HG03175 (cell line): ENCODE data around the gene PLA2G12A.
A peak's percentile ranks its signal among the peaks of the same experiment; 100 is the strongest.

Experiments used
- ATAC-seq: cut with Tn5 transposase; IDR thresholded peaks from one replicate; pipeline ENCODE4 v1.9.1; 2021; ENCODE audit warnings: mild to moderate bottlenecking, moderate library complexity; ENCODE audit not compliant: unreplicated experiment

PLA2G12A gene

DNA sequence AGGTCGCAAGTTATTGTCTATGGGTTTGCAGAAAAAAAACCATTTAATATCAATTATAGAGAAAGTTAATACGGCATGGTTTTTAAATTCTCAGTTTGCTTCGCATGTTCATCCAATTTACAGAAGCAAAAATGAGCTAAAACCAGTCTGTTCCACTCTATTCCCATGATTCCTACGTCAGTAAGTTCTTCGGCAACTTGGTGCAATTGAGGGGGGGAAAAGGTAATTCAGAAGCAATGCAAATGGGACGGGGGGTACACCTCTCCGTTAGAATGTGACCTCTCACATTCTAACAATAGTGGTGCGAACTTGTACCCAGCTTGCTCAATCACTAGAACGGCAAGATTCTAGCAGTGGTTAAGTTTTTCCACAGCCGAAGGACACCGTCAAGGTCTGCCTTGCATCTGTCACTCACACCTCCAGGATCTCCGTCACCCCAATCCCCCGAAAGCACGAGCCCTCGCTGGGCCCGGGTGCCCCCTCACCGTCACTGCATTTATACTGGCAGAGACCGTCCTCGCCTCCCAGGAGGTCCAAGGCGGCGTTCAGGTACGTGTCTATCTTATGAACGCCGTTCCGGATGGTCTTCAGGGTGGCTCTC lies 653 bp downstream of the PLA2G12A start:
- no peak for ATAC-seq

DNA sequence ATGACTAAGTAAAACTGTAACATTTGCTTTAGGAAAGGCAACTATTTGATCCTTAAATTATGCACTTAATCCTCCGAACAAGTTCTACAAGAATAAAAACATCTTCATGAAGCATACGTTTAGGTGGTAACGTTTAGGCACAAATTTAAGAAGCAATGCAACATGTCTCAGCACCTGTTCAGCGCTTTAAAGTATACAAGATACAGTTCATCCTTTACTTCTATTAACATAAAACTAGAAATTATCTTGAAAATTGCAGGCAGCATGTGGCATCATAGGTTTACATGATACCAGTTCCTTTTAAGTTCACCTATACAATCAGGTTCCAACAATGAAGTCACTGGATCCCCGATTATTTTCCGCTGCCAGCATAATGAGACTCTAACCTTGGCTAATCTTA lies 1.5 kb downstream of the PLA2G12A start:
- no peak for ATAC-seq

DNA sequence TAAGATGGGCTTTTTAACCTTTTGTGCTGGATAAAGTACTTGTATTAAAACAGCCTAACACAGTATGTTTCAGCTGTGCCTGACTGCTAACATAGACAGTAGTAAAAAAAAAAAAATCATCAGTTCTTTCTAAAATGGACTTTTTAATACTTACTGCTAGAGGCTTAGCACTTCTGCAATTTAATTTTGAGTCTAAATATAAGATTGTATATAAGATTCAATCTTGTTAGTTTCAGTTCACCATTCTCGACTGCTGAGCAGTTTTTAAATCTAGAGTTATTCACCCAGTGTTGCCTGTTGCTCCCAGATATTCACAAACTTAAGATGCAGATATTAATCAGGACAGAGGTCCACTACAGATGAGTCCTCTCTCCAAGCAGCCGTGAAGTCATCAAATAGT lies 6.8 kb downstream of the PLA2G12A start:
- no peak for ATAC-seq

DNA sequence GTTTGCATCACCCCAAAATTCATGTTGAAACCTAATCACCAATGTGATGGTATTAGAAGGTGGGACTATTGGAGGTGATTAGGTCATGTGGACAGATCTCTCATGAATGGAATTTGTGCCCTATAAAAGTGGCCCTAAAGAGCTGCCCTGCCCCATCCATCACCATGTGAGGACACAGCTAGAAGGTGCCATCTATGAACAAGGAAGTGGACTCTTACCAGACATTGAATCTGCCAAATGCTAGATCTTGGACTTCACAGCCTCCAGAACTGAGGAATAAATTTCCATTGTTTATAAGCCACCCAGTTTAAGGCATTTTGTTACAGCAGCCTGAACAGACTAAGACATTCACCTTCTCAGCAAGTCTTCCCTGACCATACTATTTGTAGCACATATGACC lies 7.5 kb downstream of the PLA2G12A start:
- ATAC-seq: no peak

DNA sequence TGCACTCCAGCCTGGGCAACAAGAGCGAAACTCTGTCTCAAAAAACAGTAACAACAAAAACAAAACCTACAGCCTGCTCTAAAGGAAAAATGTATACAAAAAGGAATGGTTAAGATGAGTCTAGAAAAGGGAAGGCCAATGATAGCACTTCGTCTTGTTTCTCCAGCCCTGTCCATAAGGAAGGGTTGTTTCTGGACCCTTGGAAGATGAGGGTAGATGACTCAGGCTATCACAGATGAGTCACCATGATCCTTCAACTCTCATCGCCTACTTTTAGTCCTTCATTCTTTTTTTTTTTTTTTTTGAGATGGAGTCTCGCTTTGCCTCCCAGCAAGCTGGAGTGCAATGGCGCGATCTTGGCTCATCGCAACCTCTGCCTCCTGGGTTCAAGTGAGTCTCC lies 8.8 kb downstream of the PLA2G12A start:
- ATAC-seq: no peak

DNA sequence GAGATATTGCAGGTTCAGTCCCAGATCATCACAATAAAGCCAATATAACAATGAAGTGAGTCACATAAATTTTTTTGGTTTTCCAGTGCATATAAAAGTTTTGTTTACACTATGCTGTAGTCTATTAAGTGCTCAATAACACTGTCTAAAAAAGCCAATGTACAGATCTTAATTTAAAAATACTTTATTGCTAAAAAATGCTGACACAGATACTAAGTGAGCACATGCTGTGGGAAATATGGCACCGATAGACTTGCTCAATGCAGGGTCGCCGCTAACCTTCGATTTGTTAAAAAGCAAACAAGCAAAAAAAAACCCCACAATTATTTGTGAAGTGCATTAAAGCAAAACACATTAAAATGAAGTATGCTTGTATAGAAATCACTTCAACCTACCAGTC lies 10.3 kb downstream of the PLA2G12A start:
- ATAC-seq: no peak

DNA sequence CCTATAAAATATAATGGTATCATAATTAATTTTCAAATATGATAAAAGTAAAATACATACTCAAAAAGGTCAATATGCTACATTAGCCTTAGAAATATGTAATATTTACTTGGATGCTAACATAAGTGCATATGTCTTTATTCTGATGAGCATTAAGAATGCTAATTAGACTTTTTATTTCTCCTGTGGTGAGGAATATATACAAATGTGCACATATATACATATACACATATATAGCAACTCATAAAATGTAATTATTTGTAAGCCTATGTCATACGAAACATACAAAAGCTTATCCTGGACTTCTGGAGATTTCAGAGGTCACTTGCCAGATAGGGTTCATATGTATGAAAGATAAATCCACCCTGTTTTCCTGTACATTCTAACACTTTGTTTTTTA lies 11.1 kb downstream of the PLA2G12A start:
- ATAC-seq: no peak

DNA sequence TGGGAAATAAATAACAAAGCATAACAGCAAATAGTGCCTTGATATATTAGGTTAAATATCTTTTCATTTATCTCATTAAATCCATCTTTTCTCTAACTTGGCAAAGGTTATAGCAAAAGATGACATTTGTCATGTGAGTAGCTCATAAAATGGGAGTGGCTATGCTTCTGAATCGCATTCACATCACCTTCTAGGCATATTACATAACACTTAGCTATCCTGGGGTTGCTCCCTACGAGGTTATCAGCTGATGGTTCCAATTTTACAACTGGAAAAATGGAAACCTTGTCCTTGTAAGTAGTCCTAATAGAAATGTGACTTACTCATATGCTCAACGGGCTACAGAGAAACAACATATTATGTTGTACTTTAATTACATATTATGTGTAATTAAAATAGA lies 16.4 kb downstream of the PLA2G12A start:
- no peak for ATAC-seq

DNA sequence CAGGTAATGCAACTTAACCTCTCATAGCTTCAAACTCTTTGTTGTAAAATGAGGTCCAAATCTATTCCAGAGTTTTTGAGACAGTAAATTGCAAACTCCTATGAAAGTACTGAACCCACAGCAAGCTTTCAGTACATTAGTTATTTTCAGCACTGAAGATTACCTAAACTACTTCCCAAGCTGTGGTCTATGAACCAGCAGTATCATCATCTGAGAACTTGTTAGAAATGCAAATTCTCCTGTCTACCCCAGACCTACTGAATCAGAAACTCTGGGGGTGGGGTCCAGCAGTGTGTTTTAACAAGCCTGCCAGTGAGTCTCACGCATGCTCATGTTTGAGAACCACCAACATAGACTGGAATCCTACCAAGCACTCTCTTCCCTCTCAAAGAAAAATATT lies 20.9 kb downstream of the PLA2G12A start:
- peak; percentile 70 for ATAC-seq

DNA sequence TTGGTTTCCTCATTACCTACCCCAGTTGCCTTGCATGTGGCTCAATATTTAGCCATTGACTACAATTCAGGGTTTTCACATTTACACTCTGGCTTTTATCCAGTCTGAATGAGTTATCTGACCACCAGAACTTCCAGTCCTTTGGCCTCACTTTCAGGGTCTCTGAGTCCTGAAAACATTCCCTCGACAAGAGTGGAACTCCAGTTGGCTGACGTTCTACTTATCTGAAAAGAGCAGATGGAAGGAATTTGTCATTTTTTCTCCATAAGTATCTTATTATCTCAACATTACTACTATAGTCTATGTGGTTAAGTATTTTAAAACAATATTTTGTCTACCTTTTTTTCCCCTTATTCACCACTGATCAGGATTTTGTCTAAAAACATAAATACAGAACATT lies 21.4 kb downstream of the PLA2G12A start:
- no peak for ATAC-seq

DNA sequence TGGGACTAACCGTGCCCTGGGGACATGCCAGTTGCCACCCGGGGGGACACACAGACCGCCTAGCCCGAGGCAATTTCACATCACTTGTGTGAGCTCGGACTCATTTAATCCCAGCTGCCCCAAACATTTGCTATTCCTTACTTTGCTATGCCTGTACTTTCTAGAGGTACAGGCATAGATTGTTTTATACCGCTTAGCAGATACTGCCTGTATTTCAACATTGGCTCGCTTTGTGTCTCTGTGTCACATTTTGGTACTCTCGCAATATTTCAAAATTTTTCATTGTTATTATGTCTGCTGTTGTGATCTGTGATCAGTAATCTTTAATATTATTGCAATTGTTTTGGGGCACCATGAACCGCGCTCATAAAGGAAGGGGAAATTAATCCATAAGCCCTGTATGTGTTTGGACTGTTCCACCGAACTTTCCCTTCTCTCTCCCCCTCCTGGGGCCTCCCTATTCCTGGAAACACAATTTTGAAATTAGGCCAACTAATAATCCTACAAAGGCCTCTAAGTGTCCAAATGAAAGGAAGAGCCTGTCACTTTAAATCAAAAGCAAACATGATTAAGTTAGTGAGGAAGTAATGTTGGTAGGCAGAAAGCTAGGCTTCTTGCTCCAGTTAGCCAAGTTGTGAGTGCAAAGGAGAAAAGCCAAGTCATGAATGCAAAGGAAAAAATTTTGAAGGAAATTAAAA lies 26.1 kb downstream of the PLA2G12A start:
- ATAC-seq: peak; percentile 1

DNA sequence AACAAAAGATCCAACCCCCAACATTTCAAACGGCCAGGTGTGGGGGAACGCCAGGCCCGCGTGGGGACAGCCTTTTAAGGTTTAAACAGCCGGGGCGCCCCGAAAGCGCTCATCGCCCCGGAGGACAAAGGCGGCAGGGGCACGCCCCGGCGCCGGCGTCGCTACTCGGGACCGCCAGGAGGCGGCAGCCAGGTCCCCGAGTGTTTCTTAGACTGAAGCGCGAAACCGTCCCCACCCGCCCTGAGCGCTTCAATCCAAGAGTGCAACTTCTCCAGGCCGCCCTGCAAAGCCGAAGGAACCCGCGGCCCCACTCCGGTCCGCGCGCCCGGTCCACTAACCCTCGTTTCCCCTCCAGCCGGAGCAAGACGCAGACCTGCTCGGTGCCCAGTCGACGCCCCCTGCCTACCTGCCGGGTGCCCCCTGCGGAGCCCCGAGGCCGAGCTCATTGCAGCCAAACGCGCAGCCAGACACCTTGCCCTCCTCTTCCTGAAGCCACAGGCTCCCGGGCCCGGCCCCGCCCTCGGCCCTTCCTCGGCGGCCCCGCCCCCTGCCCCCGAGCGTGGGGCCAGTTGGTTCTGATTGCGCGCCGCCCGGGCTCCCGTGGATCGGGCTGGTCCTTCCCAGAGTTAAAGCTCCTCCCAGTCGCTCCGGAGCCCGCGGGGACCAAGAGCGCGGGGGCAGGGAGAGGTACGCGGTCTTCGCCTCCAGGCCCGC lies 26.8 kb downstream of the PLA2G12A start, which contains the start of gene CASP6:
TSS of gene CASP6 (minus strand) at position 496 of the 714 bp plus-strand sequence. CDS start at position 446, 50 bp downstream.
- peak; percentile 83 for ATAC-seq

DNA sequence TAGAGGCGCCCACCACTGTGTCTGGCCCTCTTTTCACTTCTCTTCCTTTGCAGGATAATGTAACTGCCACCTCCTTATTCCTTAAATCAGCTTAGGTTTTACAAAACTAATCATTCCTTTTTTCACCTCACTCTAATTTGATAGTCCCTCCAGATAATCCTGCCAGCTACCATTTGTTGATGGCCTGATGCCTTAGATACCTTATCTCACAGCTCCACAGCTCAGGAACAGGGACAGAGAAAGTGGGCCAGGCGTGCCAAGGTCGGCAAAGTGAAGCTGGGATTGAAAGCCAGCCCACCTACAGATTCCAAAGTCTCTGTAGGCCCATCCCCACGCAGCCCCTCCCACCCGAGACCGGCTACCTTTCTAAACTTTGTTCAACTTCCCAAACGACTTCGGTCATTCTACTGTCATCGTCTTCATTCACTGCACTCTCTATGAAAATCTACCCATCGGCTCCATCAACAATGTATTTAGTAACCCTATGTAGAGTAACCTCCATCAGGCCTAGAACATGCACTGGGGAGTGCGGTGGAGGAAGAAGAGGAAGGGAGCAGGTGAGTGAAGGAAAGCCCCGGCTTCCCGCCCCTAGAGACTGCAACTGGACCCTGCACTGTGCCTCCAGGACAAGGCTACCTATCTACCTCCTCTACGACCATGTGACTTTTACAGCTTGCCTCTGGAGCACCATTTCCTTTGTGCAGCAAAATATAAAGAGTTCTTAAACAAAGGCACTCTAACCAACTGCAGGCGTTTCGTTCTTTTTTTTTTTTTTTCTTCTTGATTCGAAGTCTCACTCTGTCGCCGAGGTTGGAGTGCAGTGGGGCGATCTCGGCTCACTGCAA lies 28.1 kb downstream of the PLA2G12A start:
- no peak for ATAC-seq

DNA sequence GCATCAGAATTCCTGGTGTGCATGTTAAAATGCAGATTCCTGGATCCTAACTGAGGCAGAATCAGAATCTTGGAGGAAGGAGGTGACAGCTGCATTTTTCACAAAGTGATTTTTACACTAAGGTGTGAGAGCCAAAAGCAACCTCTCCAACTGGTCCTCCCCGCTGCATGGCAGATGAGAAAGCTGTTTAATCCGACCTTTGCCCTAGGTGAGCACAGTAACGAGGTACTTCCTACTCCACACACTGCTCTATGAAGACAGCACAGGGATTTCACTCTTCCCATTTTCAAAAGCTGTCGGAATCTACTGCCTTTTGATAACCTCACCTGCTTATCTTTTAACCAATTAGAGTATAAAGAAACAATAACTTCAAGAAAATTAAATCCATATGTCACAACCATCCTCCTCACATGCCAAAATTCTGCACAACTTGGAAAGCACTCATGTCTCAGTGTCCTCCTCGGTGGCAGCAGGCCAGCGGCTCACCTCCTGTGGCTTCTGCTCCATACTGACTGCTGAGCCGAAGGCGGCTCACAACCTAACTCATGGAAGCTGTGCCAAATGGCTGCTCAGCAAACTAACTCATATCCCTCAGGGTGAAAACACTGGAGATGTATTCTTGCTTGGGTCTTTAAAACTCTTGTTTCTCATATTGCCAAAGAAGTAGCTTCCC lies 30.2 kb downstream of the PLA2G12A start:
- no peak for ATAC-seq

DNA sequence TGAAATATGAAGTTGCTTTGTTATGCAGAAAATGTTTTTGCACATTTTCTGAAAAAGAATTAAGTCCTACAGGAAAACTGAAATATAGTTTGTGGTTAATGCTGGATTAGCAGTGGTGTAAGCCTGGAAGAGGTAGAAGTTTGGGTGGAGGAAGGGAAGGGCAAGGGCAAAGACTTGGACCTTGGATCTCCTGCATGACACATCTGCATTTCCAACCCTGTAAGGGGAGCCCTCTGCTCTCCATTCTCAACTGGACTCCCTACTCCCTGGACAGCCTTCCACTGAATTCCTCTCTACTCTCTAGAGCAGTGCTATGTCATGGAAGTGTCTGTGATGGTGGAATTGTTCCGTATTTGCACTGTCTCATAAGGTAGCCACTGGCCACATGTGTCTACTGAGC lies 31.2 kb downstream of the PLA2G12A start:
- no peak for ATAC-seq

DNA sequence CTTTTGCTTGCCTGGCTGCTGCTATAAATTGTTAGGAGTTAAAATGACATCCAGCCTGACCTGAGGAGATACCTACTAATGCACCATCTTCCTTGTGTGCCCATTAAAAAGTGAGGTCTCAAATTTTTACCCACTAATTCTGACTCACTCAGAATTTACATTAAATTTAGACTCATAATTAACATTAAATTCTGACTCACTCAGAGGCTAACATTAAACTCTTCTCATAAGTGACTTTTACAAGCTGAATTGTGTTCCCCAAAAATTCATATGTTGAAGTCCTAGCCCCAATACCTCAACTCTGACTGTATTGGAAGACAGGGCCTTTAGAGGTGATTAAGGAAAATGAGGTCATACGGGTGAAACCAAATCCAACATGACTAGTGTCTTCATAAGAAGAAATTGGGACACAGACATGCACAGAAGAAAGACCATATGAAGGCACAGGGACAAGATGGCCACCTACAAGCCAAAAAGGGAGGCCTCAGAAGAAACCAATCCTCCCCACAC lies 38.4 kb downstream of the PLA2G12A start:
- no peak for ATAC-seq

DNA sequence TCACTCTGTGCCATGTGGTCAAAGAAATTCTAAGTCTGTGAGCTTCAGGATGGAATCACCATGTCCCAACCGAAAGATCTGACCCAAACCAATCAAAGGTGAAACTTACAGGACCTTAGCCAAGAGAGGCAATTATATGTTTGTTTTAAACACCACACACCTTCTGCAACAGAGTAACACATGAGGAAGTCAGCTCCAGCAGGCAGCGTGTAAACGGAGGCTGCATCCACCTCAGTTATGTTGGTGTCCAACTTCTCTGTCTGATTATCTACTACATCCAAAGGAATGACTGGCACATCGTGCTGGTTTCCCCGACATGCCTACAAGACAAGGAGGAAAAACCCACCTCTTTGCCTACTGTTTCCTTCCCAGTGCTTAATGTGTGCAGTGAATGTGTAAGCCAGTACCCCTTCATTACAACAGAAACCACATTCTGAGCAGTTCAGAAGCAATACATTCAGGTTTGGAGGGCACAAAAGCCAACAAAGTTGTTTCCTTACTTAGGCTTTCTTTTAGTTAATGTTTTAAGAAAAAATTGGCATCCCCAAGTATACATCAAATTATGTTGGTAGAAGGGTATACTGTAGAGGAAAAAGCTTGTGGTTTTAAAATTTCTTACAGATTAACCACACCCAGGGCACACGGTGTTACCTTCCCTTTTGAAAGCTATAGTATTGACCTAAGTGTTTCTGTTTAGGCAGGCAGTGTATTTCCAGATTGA lies 39.0 kb downstream of the PLA2G12A start:
- peak; percentile 96 for ATAC-seq

DNA sequence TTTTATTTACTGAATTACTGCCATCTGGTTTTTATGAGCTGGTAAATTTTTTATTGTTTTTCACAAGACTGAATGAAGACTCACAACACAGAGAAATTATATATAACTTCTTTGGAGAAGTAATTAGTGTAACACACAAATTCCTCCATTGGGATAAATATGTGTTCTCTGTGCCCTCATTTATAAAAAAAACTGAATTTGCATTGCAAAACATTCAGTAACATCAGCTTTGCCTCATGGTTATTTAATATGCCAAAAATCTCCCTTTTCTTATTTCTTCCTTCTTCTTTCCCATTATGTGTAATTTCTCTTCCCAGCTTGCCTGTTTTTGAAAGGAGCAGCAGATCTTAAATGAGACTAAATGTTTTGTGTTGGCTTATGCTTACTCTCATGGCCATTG lies 45.1 kb downstream of the PLA2G12A start:
- ATAC-seq: no peak

DNA sequence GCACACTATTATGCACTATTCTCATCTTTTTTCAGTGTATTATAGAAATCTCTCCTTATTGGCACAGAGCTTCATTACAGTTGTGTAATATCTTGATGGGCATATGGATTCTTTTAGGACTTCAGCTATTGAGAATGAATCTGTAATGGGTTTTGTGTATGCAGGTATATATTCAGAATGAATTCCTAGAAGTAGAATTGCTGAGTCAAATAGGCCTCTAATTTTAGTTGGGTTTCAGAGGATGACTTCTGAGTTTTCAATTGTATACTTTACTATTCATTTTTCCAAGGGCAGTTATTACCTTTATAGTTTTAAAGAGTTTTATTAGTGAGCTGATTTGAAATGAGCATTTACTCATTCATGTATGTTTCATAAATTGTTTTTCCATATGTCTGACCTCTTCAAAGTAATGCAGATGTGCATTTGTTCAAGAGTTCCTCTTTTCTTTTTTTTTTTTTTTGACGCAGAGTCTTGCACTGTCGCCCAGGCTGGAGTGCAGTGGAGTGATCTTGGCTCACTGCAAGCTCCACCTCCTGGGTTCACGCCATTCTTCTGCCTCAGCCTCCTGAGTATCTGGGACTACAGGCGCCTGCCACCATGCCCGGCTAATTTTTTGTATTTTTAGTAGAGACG lies 46.1 kb downstream of the PLA2G12A start:
- ATAC-seq: no peak
